ENCODE measurements around the gene SLC38A4.

- TF ChIP-seq CTCF (IDR thresholded peaks at IDR 0.05 in 8 of 11, conservative IDR thresholded peaks at IDR 0.05 in 3 of 11): no peak
- TF ChIP-seq POLR2AphosphoS5 (IDR thresholded peaks at IDR 0.05): no peak
Measured at GRCh38 chr12:46865311-46865710, 39.5 kb upstream of the SLC38A4 start.
